ENCODE measurements around the gene TMEM141.
"Not testable (repeated sequence)": the region's sequence is repeated elsewhere in the genome, so short reads cannot be mapped to it uniquely, and the experiment has no call there.

Gene TMEM141

GRCh38 chr9:136820971-136821825 is 30.1 kb downstream of the TMEM141 start:
- DNase-seq, result no peak

GRCh38 chr9:136821826-136822544 is 30.8 kb downstream of the TMEM141 start:
- DNase-seq, result no peak

GRCh38 chr9:136823136-136824046 is 32.2 kb downstream of the TMEM141 start:
- DNase-seq, result no peak

GRCh38 chr9:136824496-136825225 is 33.5 kb downstream of the TMEM141 start:
- DNase-seq, result no peak

- DNase-seq, result no peak
Measured at GRCh38 chr9:136825295-136826187, 34.4 kb downstream of the TMEM141 start.

GRCh38 chr9:136826188-136826541 is 35.0 kb downstream of the TMEM141 start:
- DNase-seq, result no peak

- DNase-seq, result no peak
Measured at GRCh38 chr9:136826703-136827582, 35.8 kb downstream of the TMEM141 start.

GRCh38 chr9:136827794-136828473 is 36.8 kb downstream of the TMEM141 start:
- DNase-seq, result no peak

GRCh38 chr9:136828474-136829140 is 37.5 kb downstream of the TMEM141 start:
- no peak for DNase-seq

GRCh38 chr9:136829412-136829811 is 38.3 kb downstream of the TMEM141 start:
- DNase-seq, result no peak

GRCh38 chr9:136829981-136830885 is 39.1 kb downstream of the TMEM141 start:
- no peak for DNase-seq

- DNase-seq, result no peak
Measured at GRCh38 chr9:136831002-136831719, 40.0 kb downstream of the TMEM141 start.

GRCh38 chr9:136831720-136832104 is 40.6 kb downstream of the TMEM141 start:
- DNase-seq, result no peak

GRCh38 chr9:136832581-136832980 is 41.4 kb downstream of the TMEM141 start:
- no peak for DNase-seq

- DNase-seq, result not testable (repeated sequence)
Measured at GRCh38 chr9:136833381-136834048, 42.4 kb downstream of the TMEM141 start.

GRCh38 chr9:136835162-136835931 is 44.2 kb downstream of the TMEM141 start:
- DNase-seq, result no peak
